WTC11 (cell line): ENCODE measurements around the gene NHSL1. TPM values are rescaled to one million over a fixed set of nuclear protein-coding genes. Genes with fewer than 3 reads are reported as not detected.

Source experiments
- ATAC-seq: fragments of 200-7000 bp; cut with Tn5 transposase; 2 replicates; pipeline ENCODE4 v1.10.0; 2021; ENCODE audit warnings: mild to moderate bottlenecking, moderate library complexity
- CTCF ChIA-PET: fragments of 300-600 bp; sonication (Branson Sonifier 250); formaldehyde crosslinking; loops from one replicate; lab custom pipeline; 2021; ENCODE audit warnings: antibody characterized with exemption; lab: Charles Lee
- POLR2A ChIA-PET: fragments of 350-600 bp; sonication (Branson Sonifier 250); formaldehyde crosslinking; loops from one replicate; lab custom pipeline; 2021; ENCODE audit warnings: antibody characterized with exemption; lab: Charles Lee
- DNase-seq: peaks from one replicate; pipeline ENCODE4 v3.0.0; 2021; ENCODE audit warnings: low spot score
- H3K27ac Mint-ChIP-seq: 2 replicates; pipeline ENCODE4 v1.8.0; 2021; ENCODE audit warnings: mixed read lengths
- H3K27me3 Mint-ChIP-seq: 2 replicates; pipeline ENCODE4 v1.8.0; 2021; ENCODE audit warnings: low read depth, mild to moderate bottlenecking, moderate library complexity, mixed read lengths
- H3K36me3 Mint-ChIP-seq: 2 replicates; pipeline ENCODE4 v1.8.0; 2021; ENCODE audit warnings: mixed read lengths
- H3K4me1 Mint-ChIP-seq: 2 replicates; pipeline ENCODE4 v1.8.0; 2022; ENCODE audit warnings: mixed read lengths
- H3K4me3 Mint-ChIP-seq: 2 replicates; pipeline ENCODE4 v1.8.0; 2021; ENCODE audit warnings: mild to moderate bottlenecking, moderate library complexity, mixed read lengths
- H3K9me3 Mint-ChIP-seq: 2 replicates; pipeline ENCODE4 v1.8.0; 2021; ENCODE audit warnings: mixed read lengths
- AR ChIP-seq: fragments of 250-450 bp; sonication (Bioruptor Pico); IDR thresholded peaks from 2 replicates; pipeline ENCODE4 v1.9.0; 2021; ENCODE audit warnings: mild to moderate bottlenecking
- E2F1 ChIP-seq: sonication (generic); formaldehyde crosslinking; IDR thresholded peaks from 2 replicates; pipeline ENCODE4 v1.8.0; 2022; ENCODE audit warnings: mild to moderate bottlenecking, missing genetic modification reagents
- ERG ChIP-seq: fragments of 250-450 bp; sonication (Bioruptor Pico); IDR thresholded peaks from 2 replicates; pipeline ENCODE4 v1.8.0; 2021; ENCODE audit warnings: mild to moderate bottlenecking
- ESRRA ChIP-seq: sonication (generic); formaldehyde crosslinking; IDR thresholded peaks from 2 replicates; pipeline ENCODE4 v1.8.1; 2022; ENCODE audit warnings: mild to moderate bottlenecking, missing genetic modification reagents, borderline replicate concordance
- ETV6 ChIP-seq: sonication (generic); formaldehyde crosslinking; IDR thresholded peaks from 2 replicates; pipeline ENCODE4 v1.8.1; 2022; ENCODE audit warnings: mild to moderate bottlenecking, missing genetic modification reagents
- FOXK1 ChIP-seq: sonication (generic); formaldehyde crosslinking; IDR thresholded peaks from 2 replicates; pipeline ENCODE4 v1.8.0; 2022; ENCODE audit warnings: mild to moderate bottlenecking, moderate library complexity, missing genetic modification reagents
- GABPB1 ChIP-seq: sonication (generic); formaldehyde crosslinking; IDR thresholded peaks from 2 replicates; pipeline ENCODE4 v1.8.1; 2023; ENCODE audit warnings: mild to moderate bottlenecking, missing genetic modification reagents
- GTF2I ChIP-seq: fragments of 250-450 bp; sonication (Bioruptor Pico); conservative IDR thresholded peaks from 2 replicates; pipeline ENCODE4 v1.4.0; 2021; ENCODE audit warnings: mild to moderate bottlenecking
- IRF2 ChIP-seq: sonication (generic); formaldehyde crosslinking; IDR thresholded peaks from 2 replicates; pipeline ENCODE4 v1.8.0; 2022; ENCODE audit warnings: low read depth, missing genetic modification reagents, borderline replicate concordance
- JAZF1 ChIP-seq: fragments of 250-450 bp; sonication (Bioruptor Pico); IDR thresholded peaks from 2 replicates; pipeline ENCODE4 v1.9.0; 2021; ENCODE audit warnings: moderate library complexity, mild to moderate bottlenecking, inconsistent platforms
- KAT7 ChIP-seq: sonication (generic); formaldehyde crosslinking; IDR thresholded peaks from 2 replicates; pipeline ENCODE4 v1.8.1; 2023; ENCODE audit warnings: missing genetic modification reagents, mild to moderate bottlenecking, borderline replicate concordance
- SP1 ChIP-seq: sonication (generic); formaldehyde crosslinking; conservative IDR thresholded peaks from 2 replicates; pipeline ENCODE4 v1.8.1; 2022; ENCODE audit warnings: missing genetic modification reagents
- STAT6 ChIP-seq: sonication (generic); formaldehyde crosslinking; conservative IDR thresholded peaks from 2 replicates; pipeline ENCODE4 v1.8.1; 2023; ENCODE audit warnings: mild to moderate bottlenecking, low read depth, missing genetic modification reagents, moderate library complexity
- USF2 ChIP-seq: sonication (generic); formaldehyde crosslinking; IDR thresholded peaks from 2 replicates; pipeline ENCODE4 v1.8.1; 2023; ENCODE audit warnings: mild to moderate bottlenecking, missing genetic modification reagents, moderate library complexity
- ZBTB21 ChIP-seq: sonication (generic); formaldehyde crosslinking; IDR thresholded peaks from 2 replicates; pipeline ENCODE4 v1.8.1; 2023; ENCODE audit warnings: mild to moderate bottlenecking, missing genetic modification reagents, borderline replicate concordance
- ZNF532 ChIP-seq: fragments of 250-450 bp; sonication (Bioruptor Pico); IDR thresholded peaks from 2 replicates; pipeline ENCODE4 v1.9.0; 2021; ENCODE audit warnings: mild to moderate bottlenecking, borderline replicate concordance
- total RNA-seq: library from RNA; stranded (reverse); gene quantifications from 3 replicates; pipeline ENCODE4 v1.2.3, GENCODE V29; 2021

NHSL1 gene
- total RNA-seq, 1 experiment from 2014 or later: 31.1 TPM

- TF ChIP-seq ERG (CRISPR knock-in tag) (no peak), USF2 (no peak), FOXK1 (no peak)
Observed at GRCh38 chr6:138498629-138499302, 528 bp downstream of the NHSL1 start (continued).

- Mint-ChIP-seq H3K27me3 (no peaks in the 10 kb centered on the region), H3K4me3 (peak overlapping the region; percentile 60), H3K9me3 (no peaks in the 10 kb centered on the region), H3K27ac (no peak overlapping the region), H3K4me1 (peaks cover 75% of the 10 kb centered on the region), H3K36me3 (peaks cover 5% of the 10 kb centered on the region)
- CTCF ChIA-PET: no interaction called here
- ATAC-seq (no peak), DNase-seq (no peak)
- POLR2A ChIA-PET: no interaction called here
- TF ChIP-seq GABPB1: no peak
- TF ChIP-seq ETV6 (CRISPR knock-in tag): no peak
- TF ChIP-seq GTF2I: no peak
- TF ChIP-seq STAT6 (CRISPR knock-in tag): no peak
- no peak for TF ChIP-seq ZBTB21 (CRISPR knock-in tag)
- no peak for TF ChIP-seq KAT7 (CRISPR knock-in tag)
- no peak for TF ChIP-seq ZNF532
- no peak for TF ChIP-seq SP1 (CRISPR knock-in tag)
- TF ChIP-seq JAZF1 (CRISPR knock-in tag): no peak
- TF ChIP-seq AR (CRISPR knock-in tag): no peak
- TF ChIP-seq IRF2 (CRISPR knock-in tag): no peak
- no peak for TF ChIP-seq ESRRA (CRISPR knock-in tag)
- TF ChIP-seq E2F1 (CRISPR knock-in tag): no peak
- TF ChIP-seq, all 79 proteins: peak for 0
Observed at GRCh38 chr6:138497286-138497685, 2.0 kb downstream of the NHSL1 start.
